Measurements from ENCODE around the gene CPED1.

The CPED1 gene

GRCh38 chr7:121020249-121020988 is 31.9 kb downstream of the CPED1 start (continued):
- TF ChIP-seq ZNF202 (tag by site-specific recombination; IDR thresholded peaks at IDR 0.05; ENCODE audit: borderline replicate concordance), result no peak

GRCh38 chr7:121020989-121021969 is 32.8 kb downstream of the CPED1 start:
- Histone ChIP-seq H3K4me3 (ENCODE audit: low read depth, low read length) (no peak overlapping the region), H3K36me3 (ENCODE audit: control insufficient read depth in 2 of 2, insufficient read depth in 1 of 2, low read length in 2 of 2) (no peaks in the 10 kb centered on the region), H3K9me3 (ENCODE audit: control insufficient read depth, insufficient read depth, low read depth, low read length) (no peaks in the 10 kb centered on the region), H3K27ac (ENCODE audit: extremely low read depth, low read depth, low read length) (no peak overlapping the region), H3K4me1 (ENCODE audit: control insufficient read depth, insufficient read depth, low read length) (peaks cover 20% of the 10 kb centered on the region)
- peak; percentile 20; the same call in 1 of the 2 replicates for TF ChIP-seq ZNF843 (tag by site-specific recombination; IDR thresholded peaks at IDR 0.05)
- peak; percentile 69 for TF ChIP-seq FEZF1 (tag by site-specific recombination; IDR thresholded peaks at IDR 0.05)
- TF ChIP-seq ZNF654 (tag by site-specific recombination; IDR thresholded peaks at IDR 0.05; ENCODE audit: low read depth), result 0 out of 2 replicates have a peak, but pooled peaks have one; percentile 1
- TF ChIP-seq PRDM6 (tag by site-specific recombination; IDR thresholded peaks at IDR 0.05), result peak; percentile 74
- TF ChIP-seq ZFP41 (tag by site-specific recombination; IDR thresholded peaks at IDR 0.05; ENCODE audit: borderline replicate concordance), result no peak
- peak; percentile 75 for TF ChIP-seq WT1 (tag by site-specific recombination; IDR thresholded peaks at IDR 0.05)
- no peak for TF ChIP-seq ZBTB17 (tag by site-specific recombination; IDR thresholded peaks at IDR 0.05)
- no peak for TF ChIP-seq ZNF670 (tag by site-specific recombination; IDR thresholded peaks at IDR 0.05; ENCODE audit: low read depth)
- no peak for TF ChIP-seq ZNF121 (tag by site-specific recombination; IDR thresholded peaks at IDR 0.05)
- TF ChIP-seq ZNF133 (tag by site-specific recombination; IDR thresholded peaks at IDR 0.05), result peak; percentile 82
- TF ChIP-seq OSR2 (tag by site-specific recombination; IDR thresholded peaks at IDR 0.05), result peak; percentile 43; the same call in 1 of the 2 replicates
- TF ChIP-seq, protein P1, sequence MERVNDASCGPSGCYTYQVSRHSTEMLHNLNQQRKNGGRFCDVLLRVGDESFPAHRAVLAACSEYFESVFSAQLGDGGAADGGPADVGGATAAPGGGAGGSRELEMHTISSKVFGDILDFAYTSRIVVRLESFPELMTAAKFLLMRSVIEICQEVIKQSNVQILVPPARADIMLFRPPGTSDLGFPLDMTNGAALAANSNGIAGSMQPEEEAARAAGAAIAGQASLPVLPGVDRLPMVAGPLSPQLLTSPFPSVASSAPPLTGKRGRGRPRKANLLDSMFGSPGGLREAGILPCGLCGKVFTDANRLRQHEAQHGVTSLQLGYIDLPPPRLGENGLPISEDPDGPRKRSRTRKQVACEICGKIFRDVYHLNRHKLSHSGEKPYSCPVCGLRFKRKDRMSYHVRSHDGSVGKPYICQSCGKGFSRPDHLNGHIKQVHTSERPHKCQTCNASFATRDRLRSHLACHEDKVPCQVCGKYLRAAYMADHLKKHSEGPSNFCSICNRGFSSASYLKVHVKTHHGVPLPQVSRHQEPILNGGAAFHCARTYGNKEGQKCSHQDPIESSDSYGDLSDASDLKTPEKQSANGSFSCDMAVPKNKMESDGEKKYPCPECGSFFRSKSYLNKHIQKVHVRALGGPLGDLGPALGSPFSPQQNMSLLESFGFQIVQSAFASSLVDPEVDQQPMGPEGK (tag by site-specific recombination; IDR thresholded peaks at IDR 0.05), result no peak
- TF ChIP-seq ZNF426 (tag by site-specific recombination; IDR thresholded peaks at IDR 0.05), result no peak
- TF ChIP-seq IKZF3 (tag by site-specific recombination; IDR thresholded peaks at IDR 0.05), result no peak
- TF ChIP-seq PRDM10 (tag by site-specific recombination; IDR thresholded peaks at IDR 0.05), result peak; percentile 60
- POLR2A ChIA-PET, result interaction anchor here (0.5 kb wide), 1 partner anchor 13 kb away, joined by 3 read pairs; no protein-coding TSS in a partner anchor
- CTCF ChIA-PET, result interaction anchor here (1.3 kb wide), 1 partner anchor 33 kb away, joined by 4 read pairs; no protein-coding TSS in a partner anchor
